Neural progenitor cell (in vitro differentiated cells): Measurements from ENCODE around the gene PDZRN4. TPM values are rescaled to one million over a fixed set of nuclear protein-coding genes. Genes with fewer than 3 reads are reported as not detected.

Experiments
- DNase-seq: peaks from one replicate; pipeline ENCODE4 v3.0.0-alpha.2; 2016; ENCODE audit warnings: low spot score
- H2AFZ ChIP-seq: fragments of 200-600 bp; sonication (generic); replicated peaks from 2 replicates; pipeline ENCODE4 v1.6.1; 2016; ENCODE audit warnings: antibody characterized with exemption
- H3F3A ChIP-seq: fragments of 200-600 bp; sonication (generic); 2 replicates; pipeline ENCODE4 v1.6.1; 2016; ENCODE audit warnings: antibody characterized with exemption, low read depth
- H3K27ac ChIP-seq: fragments of 200-600 bp; sonication (generic); 2 replicates; pipeline ENCODE4 v1.5.1; 2016; ENCODE audit warnings: mild to moderate bottlenecking
- H3K27me3 ChIP-seq: fragments of 200-600 bp; sonication (generic); 2 replicates; pipeline ENCODE4 v1.6.1; 2016; ENCODE audit warnings: mild to moderate bottlenecking, moderate library complexity
- H3K36me3 ChIP-seq: fragments of 200-600 bp; sonication (generic); 2 replicates; pipeline ENCODE4 v1.5.1; 2016
- H3K4me1 ChIP-seq: fragments of 200-600 bp; sonication (generic); 2 replicates; pipeline ENCODE4 v1.6.1; 2016; ENCODE audit warnings: mixed run types
- H3K4me2 ChIP-seq: fragments of 200-600 bp; sonication (generic); 2 replicates; pipeline ENCODE4 v1.6.1; 2016
- H3K4me3 ChIP-seq: fragments of 200-600 bp; sonication (generic); 2 replicates; pipeline ENCODE4 v1.5.1; 2016
- H3K79me2 ChIP-seq: fragments of 200-600 bp; sonication (generic); 2 replicates; pipeline ENCODE4 v1.6.1; 2016; ENCODE audit warnings: low read depth
- H3K9ac ChIP-seq: fragments of 200-600 bp; sonication (generic); 2 replicates; pipeline ENCODE4 v1.6.1; 2016
- H3K9me3 ChIP-seq: fragments of 200-600 bp; sonication (generic); 2 replicates; pipeline ENCODE4 v1.5.1; 2016; ENCODE audit warnings: low read depth
- H4K20me1 ChIP-seq: fragments of 200-600 bp; sonication (generic); 2 replicates; pipeline ENCODE4 v1.6.1; 2016; ENCODE audit warnings: low read depth
- H3K27ac Mint-ChIP-seq: 3 replicates; pipeline ENCODE4 v1.8.0; 2021; ENCODE audit warnings: mixed read lengths
- H3K27me3 Mint-ChIP-seq: 2 replicates; pipeline ENCODE4 v1.8.0; 2022; ENCODE audit warnings: low read depth, mild to moderate bottlenecking, inconsistent platforms, moderate library complexity, mixed read lengths; ENCODE audit not compliant: insufficient read depth
- H3K36me3 Mint-ChIP-seq: 3 replicates; pipeline ENCODE4 v1.8.0; 2021; ENCODE audit warnings: mixed read lengths
- H3K4me1 Mint-ChIP-seq: 3 replicates; pipeline ENCODE4 v1.8.0; 2021; ENCODE audit warnings: mixed read lengths
- H3K4me3 Mint-ChIP-seq: 3 replicates; pipeline ENCODE4 v1.8.0; 2021; ENCODE audit warnings: mild to moderate bottlenecking, moderate library complexity, mixed read lengths
- H3K9me3 Mint-ChIP-seq: 3 replicates; pipeline ENCODE4 v1.8.0; 2020; ENCODE audit warnings: mixed read lengths
- CTCF ChIP-seq: fragments of 200-600 bp; sonication (generic); IDR thresholded peaks from 2 replicates; pipeline ENCODE4 v1.5.1; 2017; ENCODE audit warnings: antibody characterized with exemption, mild to moderate bottlenecking
- EZH2 ChIP-seq: fragments of 200-600 bp; sonication (generic); IDR thresholded peaks from 2 replicates; pipeline ENCODE4 v1.6.1; 2017; ENCODE audit warnings: antibody characterized with exemption, mild to moderate bottlenecking, moderate library complexity
- EZH2phosphoT487 ChIP-seq: fragments of 200-600 bp; sonication (generic); IDR thresholded peaks from 2 replicates; pipeline ENCODE4 v1.6.1; 2017; ENCODE audit warnings: antibody characterized with exemption
- total RNA-seq: library from RNA; depleted of rRNA; stranded (reverse); fragments of >200 nt; gene quantifications from 2 replicates; pipeline ENCODE4 v1.2.3, GENCODE V29; 2015; ENCODE audit warnings: low replicate concordance

The PDZRN4 gene
- total RNA-seq, 1 donor from 2014 or later: 0.06 TPM

- DNase-seq: no peak
These were observed 245.3 kb downstream of the PDZRN4 start for GRCh38 chr12:41433460-41433859.

GRCh38 chr12:41436076-41436475, 248.0 kb downstream of the PDZRN4 start:
- H3K36me3 ChIP-seq: no peaks in the 10 kb centered on the region

More at GRCh38 chr12:41433460-41433859, 245.3 kb downstream of the PDZRN4 start:
- Histone ChIP-seq H3F3A (no peaks in the 10 kb centered on the region), H3K27ac (no peak overlapping the region), H3K27me3 (no peaks in the 10 kb centered on the region), H3K4me1 (no peaks in the 10 kb centered on the region), H3K4me2 (no peak overlapping the region), H3K4me3 (no peak overlapping the region), H4K20me1 (no peaks in the 10 kb centered on the region), H2AFZ (no peak overlapping the region), H3K9ac (no peak overlapping the region), H3K79me2 (no peaks in the 10 kb centered on the region), H3K9me3 (no peaks in the 10 kb centered on the region), H3K36me3 (no peaks in the 10 kb centered on the region)
- H3K36me3 Mint-ChIP-seq: no peaks in the 10 kb centered on the region
- H3K4me1 Mint-ChIP-seq: peaks cover 15% of the 10 kb centered on the region
- H3K27me3 Mint-ChIP-seq: no peaks in the 10 kb centered on the region
- no peak overlapping the region for H3K27ac Mint-ChIP-seq
- no peak for TF ChIP-seq CTCF
- no peak for TF ChIP-seq EZH2phosphoT487
- no peak for TF ChIP-seq EZH2
- no peak overlapping the region for H3K4me3 Mint-ChIP-seq
- no peaks in the 10 kb centered on the region for H3K9me3 Mint-ChIP-seq

DNA sequence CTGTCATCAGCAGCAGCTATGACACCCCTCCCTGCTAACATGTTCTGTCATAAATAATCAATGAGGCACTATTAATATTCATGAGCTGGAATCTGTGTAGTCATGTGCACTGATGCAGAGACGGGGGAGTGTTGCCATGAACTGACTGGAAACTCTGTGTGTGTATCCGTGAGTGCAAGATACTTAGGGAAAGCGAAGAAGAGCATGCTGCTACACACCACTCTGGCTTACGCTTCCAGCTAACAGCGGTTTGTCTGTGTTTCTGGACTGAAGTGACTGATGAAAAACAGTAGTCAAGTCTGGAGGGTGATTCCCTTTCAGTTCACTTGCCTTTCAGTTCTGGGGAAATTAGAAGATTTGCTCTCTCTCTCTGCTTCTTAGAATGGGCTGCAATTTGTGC, 249.4 kb downstream of the PDZRN4 start:
- no peaks in the 10 kb centered on the region for H4K20me1 ChIP-seq
- peak overlapping the region; percentile 64 for H2AFZ ChIP-seq
- H3K79me2 ChIP-seq: no peaks in the 10 kb centered on the region
- TF ChIP-seq EZH2 (no peak), EZH2phosphoT487 (no peak), CTCF (no peak)
- no peak overlapping the region for H3K4me2 ChIP-seq
- no peaks in the 10 kb centered on the region for H3K27me3 Mint-ChIP-seq
- DNase-seq: no peak
- H3K4me1 ChIP-seq: peaks cover 14% of the 10 kb centered on the region
- H3K36me3 ChIP-seq: no peaks in the 10 kb centered on the region
- H3K9me3 Mint-ChIP-seq: no peaks in the 10 kb centered on the region
- H3K27ac Mint-ChIP-seq: peak overlapping the region; percentile 48
- peaks cover 26% of the 10 kb centered on the region for H3K4me1 Mint-ChIP-seq
- H3K9me3 ChIP-seq: no peaks in the 10 kb centered on the region
- H3K4me3 ChIP-seq: no peak overlapping the region
- no peak overlapping the region for H3K27ac ChIP-seq
- no peak overlapping the region for H3K9ac ChIP-seq
- no peaks in the 10 kb centered on the region for H3K36me3 Mint-ChIP-seq
- no peaks in the 10 kb centered on the region for H3F3A ChIP-seq
- H3K27me3 ChIP-seq: no peaks in the 10 kb centered on the region
- peak overlapping the region; percentile 44 for H3K4me3 Mint-ChIP-seq

More at GRCh38 chr12:41436076-41436475, 248.0 kb downstream of the PDZRN4 start:
- Histone ChIP-seq H3K79me2 (no peaks in the 10 kb centered on the region), H3K9me3 (no peaks in the 10 kb centered on the region), H3K4me2 (no peak overlapping the region), H3K27me3 (no peaks in the 10 kb centered on the region), H3K27ac (no peak overlapping the region), H3K4me1 (peaks cover 14% of the 10 kb centered on the region), H3K4me3 (no peak overlapping the region), H4K20me1 (no peaks in the 10 kb centered on the region), H3F3A (no peaks in the 10 kb centered on the region), H3K9ac (no peak overlapping the region), H2AFZ (no peak overlapping the region)
- DNase-seq: no peak
- no peaks in the 10 kb centered on the region for H3K36me3 Mint-ChIP-seq
- H3K27ac Mint-ChIP-seq: no peak overlapping the region
- TF ChIP-seq EZH2 (no peak), CTCF (no peak), EZH2phosphoT487 (no peak)
- H3K27me3 Mint-ChIP-seq: no peaks in the 10 kb centered on the region
- H3K4me3 Mint-ChIP-seq: no peak overlapping the region
- no peaks in the 10 kb centered on the region for H3K9me3 Mint-ChIP-seq
- H3K4me1 Mint-ChIP-seq: peaks cover 26% of the 10 kb centered on the region
